ENCODE measurements around the gene DENND10. TPM values are rescaled to one million over a fixed set of nuclear protein-coding genes. Genes with fewer than 3 reads are reported as not detected.

Gene DENND10
- polyA plus RNA-seq, 1 donor: 62.5 TPM

DNA sequence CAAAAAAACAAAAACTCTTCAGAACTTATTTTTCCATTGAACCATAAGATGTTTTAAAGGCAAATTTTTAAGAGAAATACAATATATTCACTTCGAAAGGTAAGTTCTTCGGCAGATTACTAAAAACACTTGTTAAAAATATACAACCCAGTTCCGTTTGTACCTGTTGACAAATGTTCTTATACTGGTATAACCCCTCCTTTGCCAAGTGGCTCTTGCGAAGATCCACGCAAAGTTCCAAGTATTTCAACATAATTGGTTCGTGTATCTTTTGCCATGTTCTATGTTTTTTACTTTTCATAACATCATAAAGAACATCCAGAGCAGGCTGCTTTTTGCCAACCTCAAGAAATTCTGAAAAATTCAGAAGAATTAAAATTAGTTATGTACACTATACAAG is 30.3 kb upstream of the DENND10 start:
- no peak overlapping the region for H3K27ac ChIP-seq (ENCODE audit: low read length)
- no peaks in the 10 kb centered on the region for H3K27me3 ChIP-seq (ENCODE audit: control insufficient read depth, insufficient read depth, low read length)
- H3K9me3 ChIP-seq (ENCODE audit: control insufficient read depth, low read depth, low read length): no peaks in the 10 kb centered on the region
- no peak overlapping the region for H3K4me3 ChIP-seq (ENCODE audit: low read length)
- WGBS (ENCODE audit: insufficient coverage, low lambda C conversion rate): 93% methylated on average over 5 of the region's 6 CpGs
- peaks cover 43% of the 10 kb centered on the region for H3K36me3 ChIP-seq (ENCODE audit: control insufficient read depth, insufficient read depth, low read length)
- peaks cover 7% of the 10 kb centered on the region for H3K4me1 ChIP-seq (ENCODE audit: control insufficient read depth, insufficient read depth, low read length)
- no peak for DNase-seq

DNA sequence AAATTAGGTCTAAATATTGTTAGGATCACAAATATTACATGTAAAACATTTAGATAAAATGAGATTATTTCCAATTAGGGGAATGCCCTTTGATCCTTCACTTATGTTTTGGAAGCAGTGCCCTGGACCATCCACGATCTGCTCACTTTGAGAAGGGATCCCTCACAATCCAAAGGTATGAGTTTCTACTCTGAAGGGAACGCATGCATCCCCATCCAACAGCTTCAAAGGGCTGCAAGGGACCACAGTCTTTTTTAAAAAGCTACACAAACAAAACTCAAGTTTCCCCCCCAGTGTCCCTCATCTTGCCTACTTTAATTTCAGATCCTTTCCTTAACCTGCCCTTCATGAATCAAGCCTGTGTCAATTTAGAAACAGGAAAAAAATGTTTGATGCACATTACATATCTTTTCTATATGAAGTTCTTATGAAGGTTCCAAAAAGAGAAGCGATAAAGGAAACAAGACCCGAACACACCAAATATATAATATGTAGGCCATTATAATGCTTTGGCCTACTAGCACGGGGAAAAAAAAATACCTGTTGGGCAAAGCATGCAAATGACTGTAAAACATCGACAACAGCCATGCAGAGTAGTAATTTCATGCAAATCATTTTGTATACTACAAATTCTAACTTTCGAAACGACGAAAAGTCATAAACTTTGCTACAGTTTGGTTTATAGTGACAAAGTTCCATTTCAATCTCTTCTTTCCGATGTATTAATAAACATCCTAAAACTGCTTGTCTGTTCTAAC is 25.3 kb upstream of the DENND10 start:
- Histone ChIP-seq H3K4me3 (ENCODE audit: low read length) (peak overlapping the region; percentile 96), H3K27me3 (ENCODE audit: control insufficient read depth, insufficient read depth, low read length) (no peaks in the 10 kb centered on the region), H3K4me1 (ENCODE audit: control insufficient read depth, insufficient read depth, low read length) (peaks cover 7% of the 10 kb centered on the region), H3K9me3 (ENCODE audit: control insufficient read depth, low read depth, low read length) (no peaks in the 10 kb centered on the region), H3K27ac (ENCODE audit: low read length) (peak overlapping the region; percentile 94), H3K36me3 (ENCODE audit: control insufficient read depth, insufficient read depth, low read length) (peaks cover 5% of the 10 kb centered on the region)
- WGBS (ENCODE audit: insufficient coverage, low lambda C conversion rate): 17% methylated on average over 3 of the region's 10 CpGs
- peak in 1 of 2 donors; percentile 14 for DNase-seq

DNA sequence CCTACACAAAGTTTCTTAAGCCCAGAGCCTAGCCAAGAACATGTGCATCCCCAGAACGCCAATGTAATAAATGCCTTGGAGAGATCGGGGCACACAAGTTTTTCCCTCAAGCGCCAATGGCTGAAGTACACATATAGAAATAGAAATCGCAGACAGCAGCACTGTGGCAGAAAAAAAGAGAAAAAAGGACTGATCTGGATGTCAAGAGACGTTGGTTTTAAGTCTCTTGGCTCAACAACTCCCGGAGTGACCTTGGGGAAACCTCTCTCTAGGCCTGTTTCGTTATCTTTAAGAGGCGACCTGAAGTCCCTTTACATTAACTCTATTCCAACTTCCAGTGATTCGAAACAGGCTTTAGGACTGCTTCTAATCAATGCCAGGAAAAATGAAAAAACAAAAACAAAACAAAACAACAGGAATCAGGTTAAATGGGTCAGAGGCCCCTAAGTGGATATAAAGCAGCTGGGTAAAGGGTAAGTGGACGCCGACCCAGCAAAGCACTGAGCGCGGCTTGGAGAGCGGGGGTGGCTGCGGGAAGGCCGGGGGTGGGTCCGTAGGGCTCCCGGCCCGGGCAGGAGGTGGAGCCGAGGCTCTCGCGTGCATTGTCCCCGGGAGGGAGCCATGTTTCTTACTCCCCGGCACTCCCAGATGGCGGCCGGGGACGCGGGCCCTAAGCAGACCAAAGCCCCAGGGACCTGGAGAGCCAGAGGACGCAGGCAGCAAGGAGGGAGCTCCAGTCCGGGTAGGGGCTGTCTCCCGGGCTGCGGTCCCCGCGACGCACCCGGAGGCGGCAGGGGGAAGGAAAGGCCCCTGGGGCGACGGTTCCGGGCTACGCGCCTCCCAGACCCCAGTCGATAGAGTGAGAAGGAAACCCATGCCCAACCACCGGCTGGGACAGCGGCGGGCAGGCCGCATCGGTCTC is 24.1 kb upstream of the DENND10 start:
- Histone ChIP-seq H3K36me3 (ENCODE audit: control insufficient read depth, insufficient read depth, low read length) (peaks cover 4% of the 10 kb centered on the region), H3K4me3 (ENCODE audit: low read length) (peak overlapping the region; percentile 96), H3K9me3 (ENCODE audit: control insufficient read depth, low read depth, low read length) (no peaks in the 10 kb centered on the region), H3K27me3 (ENCODE audit: control insufficient read depth, insufficient read depth, low read length) (no peaks in the 10 kb centered on the region), H3K4me1 (ENCODE audit: control insufficient read depth, insufficient read depth, low read length) (peaks cover 7% of the 10 kb centered on the region), H3K27ac (ENCODE audit: low read length) (peak overlapping the region; percentile 94)
- WGBS (ENCODE audit: insufficient coverage, low lambda C conversion rate): no CpG with 5 or more reads among the region's 48 CpGs
- peak; percentile 73 to 84 for DNase-seq

DNA sequence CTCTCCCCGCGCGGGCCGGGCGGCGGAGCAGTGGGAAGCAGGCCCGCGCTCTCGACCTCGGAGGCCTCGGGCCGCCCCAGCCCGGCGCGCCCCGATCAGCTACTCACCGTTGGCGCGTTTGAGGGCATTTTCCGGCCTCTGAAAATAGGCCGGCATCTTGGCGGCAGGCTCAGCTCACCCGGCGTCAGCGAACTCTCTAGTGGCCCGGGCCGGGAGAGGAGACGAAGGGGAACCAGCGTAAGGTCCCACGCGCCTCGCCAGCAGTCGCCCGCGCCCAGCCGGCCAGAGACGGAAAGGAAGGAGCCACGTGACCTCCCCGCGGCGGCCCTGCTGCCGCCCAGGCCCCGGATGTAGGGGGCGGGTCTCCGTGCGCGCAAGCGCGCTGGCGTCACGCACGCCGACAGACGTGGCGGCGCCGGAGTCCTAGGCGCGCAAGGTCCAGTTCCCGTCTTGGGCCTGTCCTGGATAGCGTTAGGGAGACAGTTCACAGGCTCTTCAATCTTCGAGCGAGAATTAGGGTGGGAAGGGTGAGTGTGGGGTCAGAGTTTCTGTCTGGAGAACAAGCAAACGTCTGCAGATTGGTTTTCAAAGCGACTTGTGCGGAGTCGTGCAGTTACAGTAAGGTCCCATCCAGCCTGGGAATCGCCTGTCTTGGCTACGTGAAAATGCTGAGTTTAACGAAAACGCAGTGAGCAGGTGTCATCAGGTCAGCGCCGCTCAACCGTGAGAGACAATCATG is 23.2 kb upstream of the DENND10 start, which contains the start of gene EIF3A:
EIF3A (minus strand) TSS at position 297 of the 739 bp plus-strand sequence; CDS start at position 156, 141 bp downstream.
- Histone ChIP-seq H3K27me3 (ENCODE audit: control insufficient read depth, insufficient read depth, low read length) (no peaks in the 10 kb centered on the region), H3K9me3 (ENCODE audit: control insufficient read depth, low read depth, low read length) (no peaks in the 10 kb centered on the region), H3K4me3 (ENCODE audit: low read length) (peak within 1 kb of the TSS; percentile 96), H3K4me1 (ENCODE audit: control insufficient read depth, insufficient read depth, low read length) (peaks cover 7% of the 10 kb centered on the region), H3K36me3 (ENCODE audit: control insufficient read depth, insufficient read depth, low read length) (peaks cover 4% of the 10 kb centered on the region), H3K27ac (ENCODE audit: low read length) (peak within 1 kb of the TSS; percentile 94)
- peak; percentile 95 to 96 for DNase-seq
- WGBS (ENCODE audit: insufficient coverage, low lambda C conversion rate): no CpG with 5 or more reads among the region's 74 CpGs

DNA sequence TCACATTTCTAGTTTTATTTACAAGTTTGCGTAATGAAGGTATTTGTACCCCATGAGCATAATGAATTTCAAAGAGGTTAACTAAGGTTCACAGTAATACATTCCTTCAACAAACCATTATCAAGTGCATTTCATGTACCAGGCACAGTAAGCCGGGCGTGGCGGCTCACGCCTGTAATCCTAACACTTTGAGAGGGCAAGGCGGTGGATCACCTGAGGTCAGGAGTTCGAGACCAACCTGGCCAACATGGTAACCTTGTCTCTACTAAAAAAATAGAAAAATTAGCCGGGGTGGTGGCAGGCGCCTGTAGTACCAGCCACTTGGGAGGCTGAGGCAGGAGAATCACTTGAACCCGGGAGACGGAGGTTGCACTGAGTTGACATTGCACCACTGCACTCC is 19.0 kb upstream of the DENND10 start:
- Histone ChIP-seq H3K4me1 (ENCODE audit: control insufficient read depth, insufficient read depth, low read length) (no peaks in the 10 kb centered on the region), H3K27me3 (ENCODE audit: control insufficient read depth, insufficient read depth, low read length) (no peaks in the 10 kb centered on the region), H3K36me3 (ENCODE audit: control insufficient read depth, insufficient read depth, low read length) (no peaks in the 10 kb centered on the region), H3K9me3 (ENCODE audit: control insufficient read depth, low read depth, low read length) (no peaks in the 10 kb centered on the region), H3K27ac (ENCODE audit: low read length) (no peak overlapping the region), H3K4me3 (ENCODE audit: low read length) (no peak overlapping the region)
- 60% methylated on average over 1 of the region's 11 CpGs for WGBS (ENCODE audit: insufficient coverage, low lambda C conversion rate)
- no peak for DNase-seq

DNA sequence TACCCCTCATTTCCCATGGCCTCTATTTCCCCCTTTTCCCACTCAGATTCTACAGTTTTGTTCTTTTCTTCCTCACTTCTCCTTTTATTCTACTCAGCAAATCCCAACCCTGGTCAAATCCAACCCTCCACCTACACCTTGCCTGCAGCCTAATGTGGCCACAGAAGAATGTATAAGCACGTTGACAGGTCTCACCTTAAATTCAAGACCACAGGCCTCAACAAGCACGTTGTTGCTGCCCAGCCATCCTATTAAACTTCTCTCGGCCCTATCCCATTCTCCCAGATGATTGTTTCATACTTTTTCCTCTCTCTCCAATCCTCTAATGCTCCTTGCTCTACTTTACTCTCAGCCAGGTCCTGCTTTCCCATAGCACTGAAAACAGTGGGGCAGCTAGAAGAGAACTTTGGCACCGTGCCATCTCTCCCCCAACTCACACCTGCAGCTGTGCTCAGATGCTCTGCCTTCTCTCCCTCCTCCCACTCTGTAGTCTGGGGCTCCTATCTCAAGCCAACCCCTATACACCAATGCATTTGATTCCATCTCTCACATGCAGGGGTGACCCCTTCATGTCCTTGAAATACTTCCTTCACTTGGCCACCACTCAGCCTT is 16.5 kb upstream of the DENND10 start:
- Histone ChIP-seq H3K36me3 (ENCODE audit: control insufficient read depth, insufficient read depth, low read length) (no peaks in the 10 kb centered on the region), H3K27me3 (ENCODE audit: control insufficient read depth, insufficient read depth, low read length) (no peaks in the 10 kb centered on the region), H3K4me1 (ENCODE audit: control insufficient read depth, insufficient read depth, low read length) (no peaks in the 10 kb centered on the region), H3K27ac (ENCODE audit: low read length) (no peak overlapping the region), H3K4me3 (ENCODE audit: low read length) (no peak overlapping the region), H3K9me3 (ENCODE audit: control insufficient read depth, low read depth, low read length) (no peaks in the 10 kb centered on the region)
- 62% methylated on average over 2 of the region's 4 CpGs for WGBS (ENCODE audit: insufficient coverage, low lambda C conversion rate)
- DNase-seq: no peak

DNA sequence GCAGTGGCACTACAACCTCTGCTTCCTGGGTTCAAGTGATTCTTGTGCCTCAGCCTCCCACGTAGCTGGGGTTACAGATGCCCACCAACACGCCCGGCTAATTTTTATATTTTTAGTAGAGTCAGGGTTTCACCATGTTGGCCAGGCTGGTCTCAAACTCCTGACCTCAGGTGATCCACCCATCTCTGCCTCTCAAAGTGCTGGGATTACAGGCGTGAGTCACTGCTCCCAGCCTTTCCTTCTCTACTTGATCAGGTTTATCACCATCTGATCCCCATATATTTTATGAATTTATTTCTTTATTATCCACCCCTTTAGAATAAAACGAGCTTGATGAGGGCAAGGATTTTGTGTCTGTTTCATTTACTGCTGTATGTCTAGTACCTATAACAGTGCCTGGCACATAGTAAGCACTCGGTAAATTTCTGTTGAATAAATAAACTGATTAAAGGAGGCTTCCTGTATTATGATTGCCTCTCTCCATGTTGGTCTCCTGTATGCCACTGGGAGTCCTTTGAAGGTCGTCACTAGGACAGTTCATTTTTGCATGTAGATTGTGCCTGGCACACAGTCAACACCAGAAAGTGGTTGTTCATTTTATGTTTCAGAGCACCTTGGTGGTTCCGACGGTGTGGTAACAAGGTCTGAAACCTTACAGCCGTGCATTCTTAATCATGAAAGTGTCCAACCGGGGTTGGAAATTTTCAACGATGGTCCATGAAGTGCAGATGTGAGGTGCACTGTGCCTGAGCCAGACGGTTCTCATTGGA is 13.7 kb upstream of the DENND10 start:
- no CpG with 5 or more reads among the region's 13 CpGs for WGBS (ENCODE audit: insufficient coverage, low lambda C conversion rate)
- H3K4me1 ChIP-seq (ENCODE audit: control insufficient read depth, insufficient read depth, low read length): no peaks in the 10 kb centered on the region
- no peaks in the 10 kb centered on the region for H3K36me3 ChIP-seq (ENCODE audit: control insufficient read depth, insufficient read depth, low read length)
- no peak overlapping the region for H3K27ac ChIP-seq (ENCODE audit: low read length)
- H3K27me3 ChIP-seq (ENCODE audit: control insufficient read depth, insufficient read depth, low read length): no peaks in the 10 kb centered on the region
- H3K9me3 ChIP-seq (ENCODE audit: control insufficient read depth, low read depth, low read length): no peaks in the 10 kb centered on the region
- H3K4me3 ChIP-seq (ENCODE audit: low read length): no peak overlapping the region
- no peak for DNase-seq

DNA sequence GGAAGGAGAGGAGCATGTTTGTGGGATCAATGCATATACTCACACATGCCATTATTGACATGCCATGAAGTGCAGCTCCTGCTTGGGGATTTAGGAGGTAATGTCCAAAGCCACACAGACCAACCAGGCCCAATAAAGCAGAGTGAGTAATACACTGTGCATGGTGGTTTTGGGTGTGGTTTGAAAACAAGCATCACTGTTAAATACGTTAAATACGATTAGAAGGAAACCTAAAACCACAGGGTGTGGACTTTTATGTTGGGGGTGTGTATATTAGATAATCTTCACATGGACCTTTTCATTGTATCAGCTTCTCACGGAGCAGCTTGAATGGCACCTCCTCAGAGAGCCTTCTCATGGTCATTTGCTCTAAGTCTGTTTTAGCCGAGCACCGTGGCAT is 12.9 kb upstream of the DENND10 start:
- H3K27me3 ChIP-seq (ENCODE audit: control insufficient read depth, insufficient read depth, low read length): no peaks in the 10 kb centered on the region
- H3K4me3 ChIP-seq (ENCODE audit: low read length): no peak overlapping the region
- no peaks in the 10 kb centered on the region for H3K36me3 ChIP-seq (ENCODE audit: control insufficient read depth, insufficient read depth, low read length)
- WGBS (ENCODE audit: insufficient coverage, low lambda C conversion rate): 100% methylated on average over 1 of the region's 5 CpGs
- H3K4me1 ChIP-seq (ENCODE audit: control insufficient read depth, insufficient read depth, low read length): no peaks in the 10 kb centered on the region
- no peak for DNase-seq
- H3K9me3 ChIP-seq (ENCODE audit: control insufficient read depth, low read depth, low read length): no peaks in the 10 kb centered on the region
- no peak overlapping the region for H3K27ac ChIP-seq (ENCODE audit: low read length)

GRCh38 chr10:119095640-119096039 is 8.3 kb upstream of the DENND10 start:
- Histone ChIP-seq H3K4me1 (ENCODE audit: control insufficient read depth, insufficient read depth, low read length) (no peaks in the 10 kb centered on the region), H3K36me3 (ENCODE audit: control insufficient read depth, insufficient read depth, low read length) (no peaks in the 10 kb centered on the region), H3K27ac (ENCODE audit: low read length) (no peak overlapping the region), H3K4me3 (ENCODE audit: low read length) (no peak overlapping the region), H3K27me3 (ENCODE audit: control insufficient read depth, insufficient read depth, low read length) (no peaks in the 10 kb centered on the region), H3K9me3 (ENCODE audit: control insufficient read depth, low read depth, low read length) (no peaks in the 10 kb centered on the region)
- WGBS (ENCODE audit: insufficient coverage, low lambda C conversion rate): no CpG with 5 or more reads among the region's 4 CpGs
- DNase-seq: no peak
